Activated CD4-positive, alpha-beta T cell treated with anti-CD3 and anti-CD28 coated beads for 48 hours (primary cell): ENCODE data around the gene DBNDD1.

Source experiments
- DNase-seq: peaks from one replicate; pipeline ENCODE4 v3.0.0-alpha.2; 2020

The DBNDD1 gene

DNA sequence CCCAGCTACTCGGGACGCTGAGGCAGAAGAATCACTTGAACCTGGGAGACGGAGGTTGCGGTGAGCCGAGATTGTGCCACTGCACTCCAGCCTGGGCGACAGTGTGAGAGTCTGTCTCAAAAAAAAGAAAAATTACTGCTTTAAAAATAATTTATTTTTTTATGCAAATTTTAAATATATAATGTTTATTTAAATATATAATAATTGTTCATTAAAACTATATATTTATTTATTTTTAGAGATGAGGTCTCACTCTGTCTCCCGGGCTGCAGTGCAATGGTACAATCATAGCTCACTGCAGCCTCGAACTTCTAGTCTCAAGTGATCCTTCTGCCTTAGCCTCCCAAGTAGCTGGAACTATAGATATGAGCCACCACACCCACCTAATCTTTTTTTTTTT lies 15.2 kb upstream of the DBNDD1 start:
- DNase-seq = no peak

DNA sequence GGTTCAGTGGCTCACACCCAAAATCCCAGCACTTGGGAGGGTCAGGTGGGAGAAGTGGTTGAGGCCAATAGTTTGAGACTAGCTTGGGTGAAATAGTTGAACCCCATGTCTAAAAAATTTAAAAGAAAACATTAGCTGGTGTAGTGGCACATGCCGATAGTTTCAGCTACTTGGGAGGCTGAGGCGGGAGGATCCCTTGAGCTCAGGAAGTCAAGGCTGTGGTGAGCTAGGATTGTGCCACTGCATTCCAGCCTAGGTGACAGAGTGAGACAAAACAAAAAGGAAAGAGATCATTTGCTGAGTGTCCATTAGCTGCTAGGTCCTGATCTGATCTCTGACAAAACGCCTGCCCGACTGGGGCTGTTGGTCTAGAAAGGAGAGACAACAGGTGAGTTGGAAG lies 14.1 kb upstream of the DBNDD1 start:
- no peak for DNase-seq

- no peak for DNase-seq
Observed at GRCh38 chr16:90032674-90033331, 13.5 kb upstream of the DBNDD1 start.

DNA sequence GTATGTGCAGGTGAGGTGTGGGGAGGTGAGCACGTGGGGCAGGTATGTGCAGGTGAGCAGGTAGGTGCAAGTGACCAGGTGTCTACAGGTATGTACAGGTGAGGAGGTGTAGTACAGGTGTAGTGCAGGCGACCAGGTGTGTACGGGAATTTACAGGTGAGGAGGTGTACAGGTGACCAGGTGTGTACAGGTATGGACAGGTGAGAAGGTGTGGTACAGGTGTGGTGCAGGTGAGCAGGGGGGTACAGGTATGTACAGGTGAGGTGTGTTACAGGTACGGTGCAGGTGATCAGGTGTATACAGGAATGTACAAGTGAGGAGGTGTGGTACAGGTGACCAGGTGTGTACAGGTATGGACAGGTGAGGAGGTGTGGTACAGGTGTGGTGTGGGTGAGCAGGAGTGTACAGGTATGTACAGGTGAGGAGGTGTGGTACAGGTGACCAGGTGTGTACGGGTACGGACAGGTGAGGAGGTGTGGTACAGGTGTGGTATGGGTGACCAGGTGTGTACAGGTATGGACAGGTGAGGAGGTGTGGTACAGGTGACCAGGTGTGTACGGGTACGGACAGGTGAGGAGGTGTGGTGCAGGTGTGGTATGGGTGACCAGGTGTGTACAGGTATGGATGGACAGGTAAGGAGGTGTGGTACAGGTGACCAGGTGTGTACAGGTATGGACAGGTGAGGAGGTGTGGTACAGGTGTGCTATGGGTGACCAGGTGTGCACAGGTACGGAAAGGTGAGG lies 12.8 kb upstream of the DBNDD1 start:
- no peak for DNase-seq

GRCh38 chr16:90031186-90031930 lies 12.1 kb upstream of the DBNDD1 start:
- no peak for DNase-seq

DNA sequence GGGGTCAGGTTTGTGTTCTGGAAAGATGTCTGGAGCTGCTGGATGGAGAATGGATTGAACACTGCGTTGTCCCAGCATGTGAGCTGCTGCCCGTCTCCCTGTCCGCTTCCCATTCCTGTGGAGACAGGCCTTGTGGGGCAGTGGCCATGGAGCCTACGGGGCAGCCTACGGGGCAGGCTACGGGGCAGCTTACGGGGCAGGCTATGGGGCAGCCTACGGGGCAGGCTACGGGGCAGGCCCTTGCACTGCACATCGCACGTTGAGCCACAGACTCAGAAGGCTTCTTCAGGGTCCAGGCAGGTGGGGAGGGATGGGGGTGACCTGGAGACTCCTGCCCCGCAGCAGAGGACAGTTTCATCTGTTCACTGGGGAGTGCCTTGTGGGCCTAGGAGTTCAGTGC lies 9.7 kb upstream of the DBNDD1 start:
- DNase-seq = no peak

DNA sequence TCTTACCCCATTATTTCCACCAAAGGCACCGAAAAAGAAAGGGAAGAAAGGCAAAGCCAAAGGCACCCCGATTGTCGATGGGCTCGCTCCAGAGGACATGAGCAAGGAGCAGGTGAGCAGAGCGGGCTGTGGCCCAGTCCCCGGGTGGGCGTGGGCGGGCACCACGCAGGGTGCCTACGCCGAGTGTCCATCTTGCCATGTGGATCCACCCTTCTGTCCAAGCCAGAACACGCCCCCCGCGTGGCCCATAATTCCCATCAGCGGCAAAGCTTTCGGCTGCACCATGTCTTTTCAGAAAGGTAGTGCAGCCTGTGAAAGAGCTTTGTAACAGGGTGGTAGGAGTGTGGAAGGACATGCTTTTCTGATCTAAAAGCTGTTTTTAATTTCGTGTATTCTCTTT lies 8.4 kb upstream of the DBNDD1 start:
- DNase-seq = no peak

GRCh38 chr16:90026135-90026534 lies 6.9 kb upstream of the DBNDD1 start:
- DNase-seq = no peak

- no peak for DNase-seq
Observed at GRCh38 chr16:90023078-90023447, 3.8 kb upstream of the DBNDD1 start.

GRCh38 chr16:90022209-90023077 lies 3.2 kb upstream of the DBNDD1 start:
- peak; percentile 90 for DNase-seq

- DNase-seq = no peak
Observed at GRCh38 chr16:90020838-90021382, 1.7 kb upstream of the DBNDD1 start.

- no peak for DNase-seq
Observed at GRCh38 chr16:90020260-90020837, 1.1 kb upstream of the DBNDD1 start.

DNA sequence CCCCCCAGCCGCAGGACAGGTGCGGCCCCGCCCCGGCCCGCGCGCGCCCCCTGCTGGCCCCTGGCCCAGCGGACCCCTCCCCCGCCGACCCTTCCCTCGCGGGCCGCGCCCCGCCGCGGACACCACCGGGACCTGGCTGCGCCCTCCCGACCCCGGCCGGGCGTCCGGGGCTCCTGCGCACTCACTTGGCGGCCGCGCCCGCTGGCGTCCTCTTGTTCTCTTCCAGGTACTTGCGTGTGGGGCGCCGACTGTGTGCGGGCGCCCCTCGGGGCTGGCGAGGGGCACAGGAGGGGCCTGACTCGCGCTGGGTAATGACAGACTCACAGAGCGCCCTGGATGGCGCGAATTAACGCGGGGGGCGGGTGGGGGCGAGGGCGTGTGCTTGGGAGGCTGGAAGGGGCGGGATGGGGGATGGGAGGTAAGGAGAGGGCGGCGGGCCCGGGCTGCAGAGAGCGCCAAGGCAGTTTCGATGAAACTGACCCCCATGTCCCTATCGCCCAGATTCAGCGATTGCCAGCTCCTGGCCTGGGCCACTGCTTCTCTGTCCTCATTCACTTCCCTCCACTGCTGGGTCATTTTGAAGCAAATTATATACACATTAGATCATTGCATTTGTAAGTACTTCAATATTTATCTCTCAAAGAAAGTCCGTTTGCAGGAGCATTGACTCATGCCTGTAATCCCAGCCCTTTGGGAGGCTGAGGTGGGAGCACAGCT lies 445 bp upstream of the DBNDD1 start:
- peak; percentile 45 for DNase-seq

DNA sequence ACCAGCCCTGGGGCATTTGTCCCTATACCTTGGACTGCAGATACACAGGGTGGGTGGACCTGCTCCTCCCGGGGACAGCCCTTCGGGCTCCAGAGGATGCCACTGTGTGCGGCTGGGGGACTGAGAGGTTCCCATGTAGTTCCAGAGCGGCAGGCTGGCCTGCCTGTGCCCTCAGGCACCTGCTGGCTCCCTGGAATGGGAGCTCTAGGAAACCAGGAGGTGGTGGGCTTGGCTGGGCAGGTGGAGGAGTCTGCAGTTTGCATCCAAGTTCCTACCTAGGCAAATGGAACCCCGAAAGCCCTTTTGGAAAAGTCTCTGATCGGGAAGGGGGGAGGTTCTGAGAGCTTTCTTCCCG lies 982 bp downstream of the DBNDD1 start:
- DNase-seq = no peak

GRCh38 chr16:90016339-90016950 lies 2.8 kb downstream of the DBNDD1 start:
- no peak for DNase-seq

DNA sequence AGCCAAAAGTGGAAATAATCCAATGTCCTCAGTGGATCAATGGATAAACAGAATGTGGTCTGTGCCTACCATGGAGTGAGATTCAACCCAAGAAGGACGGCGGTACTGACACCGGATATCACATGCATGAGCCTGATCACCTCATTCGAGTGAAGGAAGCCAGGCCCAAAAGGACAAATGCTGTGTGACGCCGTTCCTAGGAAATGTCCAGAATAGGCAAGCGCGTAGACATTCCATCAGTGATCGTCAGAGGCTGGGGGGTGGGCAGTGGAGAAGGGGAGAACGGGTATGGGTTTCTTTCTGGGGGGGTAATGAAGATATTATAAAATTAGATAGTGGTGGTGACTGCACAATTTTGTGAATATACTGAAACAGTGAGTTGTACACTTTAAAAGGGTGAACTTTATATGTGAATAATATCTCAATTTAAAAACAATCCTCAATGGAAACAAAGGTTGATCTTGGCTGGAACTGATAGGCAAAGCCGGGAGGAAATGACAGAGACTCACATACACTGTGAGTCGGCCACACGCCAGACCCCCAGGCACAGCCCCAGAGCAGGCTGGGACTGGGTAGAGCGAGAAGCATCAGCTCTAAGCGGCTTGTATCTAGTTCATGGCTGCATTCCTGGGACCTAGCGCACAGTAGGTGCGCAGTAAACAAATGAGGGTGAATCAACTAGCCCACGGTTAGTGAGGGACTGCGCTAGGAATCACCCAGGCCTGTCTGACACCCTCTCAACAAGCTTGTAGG lies 3.5 kb downstream of the DBNDD1 start:
- DNase-seq = no peak

DNA sequence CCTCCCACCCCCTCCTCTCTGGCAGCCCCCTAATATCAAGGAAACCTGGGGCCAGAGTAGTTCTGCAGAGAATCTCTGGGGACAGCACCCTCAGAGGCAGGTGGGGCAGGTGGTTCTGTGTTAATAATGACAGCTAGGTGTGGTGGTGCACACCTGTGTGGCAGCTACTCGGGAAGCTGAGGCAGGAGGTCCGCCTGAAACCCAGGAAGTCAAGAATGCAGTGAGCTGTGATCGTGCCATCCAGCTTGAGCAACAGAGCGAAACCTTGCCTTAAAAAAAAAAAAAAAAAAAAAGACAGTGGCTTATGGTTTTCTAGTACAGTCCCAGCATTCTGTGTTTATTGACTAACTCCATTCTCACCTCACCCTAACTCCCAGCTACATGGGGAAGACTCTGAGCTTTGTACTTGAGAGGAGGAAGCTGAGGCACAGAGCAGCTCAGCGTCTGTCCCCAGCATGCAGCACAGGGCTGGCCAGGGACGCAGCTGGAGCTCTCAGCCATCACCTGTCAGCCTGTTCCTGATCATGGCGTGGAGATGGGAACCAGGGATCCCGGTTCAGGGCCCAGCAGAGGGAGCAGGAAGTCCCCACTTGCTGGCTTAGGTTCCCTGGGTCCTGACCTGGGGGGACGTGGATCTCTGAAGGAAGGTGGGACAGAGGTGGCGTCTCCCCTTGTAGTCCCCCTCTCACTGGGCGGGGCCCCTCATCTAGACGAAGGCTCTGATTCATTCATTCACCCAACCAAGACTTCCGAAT lies 6.1 kb downstream of the DBNDD1 start:
- DNase-seq = no peak

- no peak for DNase-seq
Observed at GRCh38 chr16:90011908-90012501, 7.3 kb downstream of the DBNDD1 start.

- no peak for DNase-seq
Observed at GRCh38 chr16:90011508-90011819, 7.8 kb downstream of the DBNDD1 start.
